HepG2 (cell line): ENCODE data around the gene ISCU. TPM values are rescaled to one million over a fixed set of nuclear protein-coding genes. Genes with fewer than 3 reads are reported as not detected.
"Not testable (repeated sequence)": the region's sequence is repeated elsewhere in the genome, so short reads cannot be mapped to it uniquely, and the experiment has no call there.

Source experiments
- ATAC-seq: fragments of 200-7000 bp; cut with Tn5 transposase; 3 replicates; pipeline ENCODE4 v1.9.1; 2020; ENCODE audit warnings: mild to moderate bottlenecking, moderate library complexity
- BruUV-seq: library from RNA; stranded (reverse); fragments of 400-500 nt; replicated peaks from 2 replicates; lab custom pipeline; 2021; lab: Mats Ljungman, UMichigan
- CTCF ChIA-PET: fragments of 300-600 bp; formaldehyde crosslinking; extraction: SDS; loops from one replicate; lab custom pipeline; 2021; ENCODE audit warnings: low total read pairs, inconsistent platforms, low intra/inter-chr PET ratio; lab: Yijun Ruan, JAX
- POLR2A ChIA-PET: fragments of 350-600 bp; sonication (Branson Sonifier 250); formaldehyde crosslinking; loops from one replicate; lab custom pipeline; 2020; ENCODE audit warnings: antibody characterized with exemption, inconsistent platforms; lab: Yijun Ruan, JAX
- DNase-seq: peaks from one replicate; pipeline ENCODE4 v3.0.0-alpha.2; 2015; ENCODE audit warnings: low spot score
- FAIRE-seq: peaks from 3 replicates; lab custom pipeline; 2011; peaks lifted over from hg19 to GRCh38; lab: Jason Lieb, UNC
- H2AFZ ChIP-seq: one replicate; pipeline ENCODE4 v1.6.1; 2011; ENCODE audit warnings: low read length, inconsistent platforms
- H3K27ac ChIP-seq: fragments of 300-600 bp; 3 replicates; pipeline ENCODE4 v1.8.0; 2011; ENCODE audit warnings: mixed run types, mild to moderate bottlenecking, mixed read lengths, low read length, inconsistent platforms; ENCODE audit not compliant: insufficient read depth; ENCODE audit errors: extremely low read length
- H3K27me3 ChIP-seq, 2 experiments: fragments of 200-600 bp in 1 of 2; 2 replicates in 1 of 2; 3 replicates in 1 of 2; pipeline versions ENCODE4 v1.6.0 to v1.8.0; 2011; ENCODE audit warnings: low read length in 2 of 2, mild to moderate bottlenecking in 2 of 2, moderate library complexity in 2 of 2, inconsistent platforms in 1 of 2; ENCODE audit not compliant: insufficient read depth in 2 of 2, control insufficient read depth in 1 of 2
- H3K36me3 ChIP-seq, 2 experiments: fragments of 200-600 bp in 1 of 2; replicated peaks in 1 of 2; 2 replicates in 1 of 2; 3 replicates in 1 of 2; pipeline versions ENCODE4 v1.5.1 to v1.8.0; 2011; ENCODE audit warnings: low read length in 2 of 2, inconsistent platforms in 1 of 2; ENCODE audit not compliant: insufficient read depth in 2 of 2, control insufficient read depth in 1 of 2
- H3K4me1 ChIP-seq: 2 replicates; pipeline ENCODE4 v1.5.1; 2012; ENCODE audit warnings: low read length, inconsistent platforms; ENCODE audit not compliant: insufficient read depth
- H3K4me2 ChIP-seq: 2 replicates; pipeline ENCODE4 v1.6.0; 2011; ENCODE audit warnings: low read depth, low read length, inconsistent platforms
- H3K4me3 ChIP-seq, 3 experiments: fragments of 200-600 bp in 1 of 3; sonication (generic), shearing (Covaris generic) in 1 of 3; replicated peaks in 1 of 3; 2 replicates each; pipeline ENCODE4 v1.5.1; 2011 to 2016; ENCODE audit warnings: low read length in 3 of 3, inconsistent platforms in 2 of 3, low read depth in 2 of 3, mild to moderate bottlenecking in 2 of 3, control low read depth in 1 of 3, mixed read lengths in 1 of 3; ENCODE audit not compliant: insufficient read depth in 1 of 3
- H3K79me2 ChIP-seq: one replicate; pipeline ENCODE4 v1.6.1; 2011; ENCODE audit warnings: low read length, inconsistent platforms; ENCODE audit not compliant: insufficient read depth
- H3K9ac ChIP-seq: 2 replicates; pipeline ENCODE4 v1.6.0; 2011; ENCODE audit warnings: mild to moderate bottlenecking, low read depth, low read length, inconsistent platforms; ENCODE audit not compliant: insufficient read depth
- H3K9me3 ChIP-seq: 2 replicates; pipeline ENCODE4 v1.5.1; 2012; ENCODE audit warnings: mild to moderate bottlenecking, low read length
- H4K20me1 ChIP-seq: 2 replicates; pipeline ENCODE4 v1.6.0; 2011; ENCODE audit warnings: inconsistent platforms, mild to moderate bottlenecking, low read length, moderate library complexity; ENCODE audit not compliant: insufficient read depth
- ZNF407 ChIP-seq: sonication (generic); formaldehyde crosslinking; IDR thresholded peaks from one replicate; pipeline ENCODE4 v1.5.1; 2020; ENCODE audit warnings: mild to moderate bottlenecking, missing genetic modification reagents; ENCODE audit errors: not compliant biosample characterization
- WGBS: methylation state at CpG from one replicate; pipeline ENCODE4 v1.1.6; 2017; ENCODE audit warnings: low lambda C conversion rate; 5-methylcytosine and 5-hydroxymethylcytosine counted together
- in situ Hi-C: cut with HindIII; loops from 2 replicates; pipeline ENCODE4 v1.10.0; 2017; ENCODE audit warnings: low pct_unique_long_range_greater_than_20kb; ENCODE audit not compliant: extremely low pct_ligation_motif_present
- intact Hi-C: fragments of 100-400 bp; cut with micrococcal nuclease; formaldehyde crosslinking; loops from one replicate; pipeline ENCODE4 v1.10.0; 2022; ENCODE audit not compliant: unreplicated experiment
- polyA plus RNA-seq, 8 experiments: library from polyadenylated mRNA; depleted of rRNA in 3 of 8; stranded (reverse) in 7 of 8; unstranded in 1 of 8; fragments of >200 nt; fragmentation: Illumina TruSeq in 4 of 8; extraction: Trizol in 4 of 8; gene quantifications; 2 replicates each; pipeline versions ENCODE4 v1.2.1 to v1.2.3, GENCODE V29; 2011 to 2016; ENCODE audit warnings: low read depth in 4 of 8, missing spikeins in 1 of 8, mixed read lengths in 1 of 8; ENCODE audit not compliant: insufficient read depth in 1 of 8
- total RNA-seq, 5 experiments: library from RNA; depleted of rRNA; stranded (reverse); fragments of >200 nt; fragmentation: Illumina TruSeq; extraction: Trizol; gene quantifications; 2 replicates each; pipeline ENCODE4 v1.2.3, GENCODE V29; 2016; ENCODE audit warnings: low read depth in 1 of 5

ISCU gene
- total and polyA plus RNA-seq, 2 of the 13 experiments (the other 11 are each of a cell fraction or from before 2014, with no cell fraction given): 94.4 to 107 TPM

GRCh38 chr12:108589840-108590229 is 27.4 kb downstream of the ISCU start (continued):
- TF ChIP-seq ZNF407 (CRISPR knock-in tag): no peak

GRCh38 chr12:108590463-108590862 is 28.1 kb downstream of the ISCU start:
- intact Hi-C loops, H3K4me1 ChIP-seq, H2AFZ ChIP-seq, H3K27ac ChIP-seq, POLR2A ChIA-PET, in situ Hi-C loops, H3K9me3 ChIP-seq, H3K79me2 ChIP-seq, CTCF ChIA-PET, DNase-seq, FAIRE-seq, H3K9ac ChIP-seq, H3K4me2 ChIP-seq, H3K4me3 ChIP-seq, H3K36me3 ChIP-seq, ATAC-seq, H4K20me1 ChIP-seq, BruUV-seq: not testable (repeated sequence)
- WGBS: 52% methylated on average over 9 of the region's 9 CpGs
- H3K27me3 ChIP-seq: peaks cover 6 to 35% of the 10 kb centered on the region in 2 experiments
